Measurements from ENCODE around the gene MBNL3.

- TF ChIP-seq GATA2 (IDR thresholded peaks at IDR 0.05; ENCODE audit: low read depth, low read length) (no peak), GATA3 (IDR thresholded peaks at IDR 0.05; ENCODE audit: low read depth, low read length) (no peak)
Observed at GRCh38 chrX:132389480-132389879, 99.4 kb downstream of the MBNL3 start.
